Testis (tissue), 3 donors: ENCODE data around the gene MED12L. TPM values are rescaled to one million over a fixed set of nuclear protein-coding genes. Genes with fewer than 3 reads are reported as not detected.

Experiments
- DNase-seq: peaks from one replicate; pipeline ENCODE4 v3.0.0-alpha.2; 2019
- H3K27ac ChIP-seq, 2 donors: fragments of 200-600 bp; sonication (generic); one replicate each; pipeline ENCODE4 v1.5.1; 2019
- H3K27me3 ChIP-seq: fragments of 200-600 bp; sonication (generic); one replicate; pipeline ENCODE4 v1.5.1; 2019
- H3K36me3 ChIP-seq: fragments of 200-600 bp; sonication (generic); one replicate; pipeline ENCODE4 v1.5.1; 2017; ENCODE audit warnings: low read depth; ENCODE audit errors: missing control alignments
- H3K4me1 ChIP-seq: fragments of 200-600 bp; sonication (generic); one replicate; pipeline ENCODE4 v1.5.1; 2019
- H3K4me3 ChIP-seq, 2 donors: fragments of 200-600 bp; sonication (generic); one replicate each; pipeline ENCODE4 v1.5.1; 2017 to 2019
- H3K9me3 ChIP-seq: fragments of 200-600 bp; sonication (generic); one replicate; pipeline ENCODE4 v1.5.1; 2017
- CTCF ChIP-seq, 3 experiments: fragments of 450-650 bp in 2 of 3; fragments of 200-600 bp in 1 of 3; sonication (generic) in 1 of 3; IDR thresholded peaks; one replicate each; pipeline ENCODE4 v1.5.1; 2016 to 2019; ENCODE audit warnings: antibody characterized with exemption in 3 of 3, mild to moderate bottlenecking in 2 of 3, moderate library complexity in 1 of 3
- POLR2A ChIP-seq: fragments of 450-650 bp; IDR thresholded peaks from one replicate; pipeline ENCODE4 v1.6.1; 2017; ENCODE audit warnings: antibody characterized with exemption, mild to moderate bottlenecking, moderate library complexity
- WGBS, 2 donors: methylation state at CpG; one replicate each; pipeline ENCODE4 v1.1.5; 2018; 5-methylcytosine and 5-hydroxymethylcytosine counted together
- intact Hi-C: fragments of 100-400 bp; cut with DNase I; formaldehyde crosslinking; loops from one replicate; pipeline ENCODE4 v1.15.1; 2023; ENCODE audit warnings: low total_unique reads
- polyA plus RNA-seq: library from polyadenylated mRNA; stranded (reverse); fragments of 350-450 nt; fragmentation: Illumina TruSeq; extraction: RNeasy Lipid Tissue Mini Kit (QIAGEN cat#74804); gene quantifications from one replicate; pipeline ENCODE4 v1.2.3, GENCODE V29; 2014; ENCODE audit warnings: low read depth, low replicate concordance; ENCODE audit not compliant: insufficient read depth
- total RNA-seq, 2 donors: library from RNA; depleted of rRNA; stranded (reverse); fragments of >200 nt; gene quantifications; one replicate each; pipeline ENCODE4 v1.2.3, GENCODE V29; 2016

Gene MED12L
- total and polyA plus RNA-seq, 3 donors from 2014 or later = 10.3 to 18.5 (median 10.4) TPM

DNA sequence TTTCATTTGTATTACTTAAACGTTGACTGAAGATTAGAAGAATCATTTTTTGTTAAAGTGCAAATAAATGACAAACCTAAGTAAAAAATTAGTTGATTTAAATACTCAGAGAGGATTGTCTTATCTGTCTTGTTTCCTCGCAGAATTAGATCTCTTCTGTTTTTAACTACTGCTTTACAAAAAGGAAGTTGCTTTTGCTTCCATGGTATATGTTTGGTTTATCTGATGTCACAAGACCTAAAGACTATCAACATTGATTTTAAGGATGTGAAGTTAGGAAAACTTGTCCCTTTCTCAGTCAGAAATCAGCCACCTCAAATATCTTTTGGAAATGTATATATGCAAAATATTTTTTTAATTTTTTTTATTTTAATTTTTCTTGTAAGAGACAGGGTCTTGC lies 88.9 kb downstream of the MED12L start:
- H3K4me3 ChIP-seq = no peak overlapping the region
- H3K27me3 ChIP-seq = no peaks in the 10 kb centered on the region
- no peaks in the 10 kb centered on the region for H3K4me1 ChIP-seq
- no peak for DNase-seq
- WGBS, 2 donors = 68 to 77% methylated on average over 2 of the region's 2 CpGs
- H3K9me3 ChIP-seq = no peaks in the 10 kb centered on the region
- H3K36me3 ChIP-seq = no peaks in the 10 kb centered on the region
- TF ChIP-seq POLR2A = no peak
- H3K27ac ChIP-seq = no peak overlapping the region
- intact Hi-C loops = no loop called here

- no peak for TF ChIP-seq CTCF (IDR thresholded peaks at IDR 0.05)
- TF ChIP-seq POLR2A = no peak
- Histone ChIP-seq H3K27me3 (no peaks in the 10 kb centered on the region), H3K27ac (no peak overlapping the region), H3K9me3 (no peaks in the 10 kb centered on the region), H3K4me1 (no peaks in the 10 kb centered on the region), H3K4me3 (no peak overlapping the region), H3K36me3 (no peaks in the 10 kb centered on the region)
- intact Hi-C loops = no loop called here
- 97 to 100% methylated on average over 2 of the region's 2 CpGs for WGBS, 2 donors
- no peak for DNase-seq
Measured at GRCh38 chr3:151175952-151176351, 90.5 kb downstream of the MED12L start.

- no peak overlapping the region for H3K4me3 ChIP-seq
- H3K27me3 ChIP-seq = no peaks in the 10 kb centered on the region
- H3K9me3 ChIP-seq = no peaks in the 10 kb centered on the region
- TF ChIP-seq CTCF (IDR thresholded peaks at IDR 0.05) = no peak
- no peak for TF ChIP-seq POLR2A
- H3K4me1 ChIP-seq = no peaks in the 10 kb centered on the region
- WGBS, 2 donors = 62 to 79% methylated on average over 2 of the region's 2 CpGs
- intact Hi-C loops = no loop called here
- H3K27ac ChIP-seq = no peak overlapping the region
- no peak for DNase-seq
- H3K36me3 ChIP-seq = no peaks in the 10 kb centered on the region
Measured at GRCh38 chr3:151178208-151178845, 92.9 kb downstream of the MED12L start.

DNA sequence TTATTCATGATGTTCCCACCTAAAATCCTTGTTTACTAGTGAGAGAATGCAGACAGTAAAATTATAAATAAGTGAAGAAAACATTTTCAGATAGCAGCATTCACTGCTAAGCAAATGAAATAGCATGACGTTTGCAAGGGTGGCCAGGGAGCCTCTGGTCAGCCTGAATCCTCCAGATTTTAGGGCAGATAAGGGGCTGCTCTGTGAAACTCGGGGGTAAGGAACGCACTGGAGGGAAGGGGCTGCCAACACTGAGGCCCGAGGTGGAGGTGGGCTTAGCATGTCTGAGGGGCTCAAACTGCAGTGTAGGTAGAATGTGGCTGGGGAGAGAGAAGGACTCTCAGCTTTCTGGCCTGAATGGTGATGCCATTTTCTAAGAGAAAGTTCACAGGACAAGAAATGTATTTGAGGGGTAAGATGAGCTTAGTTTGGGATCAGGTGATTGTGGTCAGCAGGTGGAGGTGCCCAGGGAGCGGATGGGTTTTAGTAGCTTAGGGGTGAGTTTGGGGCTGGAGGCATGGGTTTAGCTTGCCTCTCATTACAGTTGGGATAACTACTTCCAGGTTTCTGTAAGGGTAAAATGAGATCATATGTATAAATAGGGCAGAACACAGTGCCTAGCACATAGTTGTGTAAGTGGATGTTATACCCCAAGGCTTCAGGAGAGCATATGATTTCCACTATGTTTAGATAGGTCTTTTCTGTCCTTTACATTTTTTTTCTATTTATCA lies 97.0 kb downstream of the MED12L start:
- no peaks in the 10 kb centered on the region for H3K27me3 ChIP-seq
- WGBS, 2 donors = 57 to 70% methylated on average over 5 of the region's 5 CpGs
- intact Hi-C loops = no loop called here
- H3K4me1 ChIP-seq = no peaks in the 10 kb centered on the region
- no peak overlapping the region for H3K4me3 ChIP-seq
- no peak for DNase-seq
- H3K36me3 ChIP-seq = no peaks in the 10 kb centered on the region
- H3K27ac ChIP-seq = no peak overlapping the region
- no peaks in the 10 kb centered on the region for H3K9me3 ChIP-seq
- TF ChIP-seq CTCF (IDR thresholded peaks at IDR 0.05) = no peak
- TF ChIP-seq POLR2A = no peak

DNA sequence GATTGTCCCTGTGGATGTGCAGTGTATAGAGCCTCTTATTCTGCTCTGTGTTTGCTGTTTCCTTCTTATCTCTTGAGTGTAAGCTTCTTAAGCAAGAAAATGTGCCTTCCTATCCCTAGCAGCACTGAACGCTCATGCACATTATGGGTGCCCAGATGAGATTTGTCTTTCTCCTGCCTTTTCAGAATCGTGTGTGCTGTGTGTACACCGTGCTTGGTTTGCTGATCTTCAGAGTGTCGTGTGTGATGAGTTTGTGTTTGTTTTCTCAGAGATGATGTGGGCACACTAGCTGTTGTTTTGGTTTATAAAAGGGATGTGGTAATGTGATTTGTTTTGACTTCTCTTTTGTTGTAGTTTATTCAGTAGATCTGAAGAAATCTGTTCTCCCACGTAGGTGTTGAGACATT lies 97.8 kb downstream of the MED12L start:
- no peak for TF ChIP-seq CTCF (IDR thresholded peaks at IDR 0.05)
- no peak for TF ChIP-seq POLR2A
- H3K9me3 ChIP-seq = no peaks in the 10 kb centered on the region
- H3K4me3 ChIP-seq = no peak overlapping the region
- H3K27ac ChIP-seq = no peak overlapping the region
- DNase-seq = no peak
- WGBS, 2 donors = 72 to 79% methylated on average over 5 of the region's 5 CpGs
- intact Hi-C loops = no loop called here
- no peaks in the 10 kb centered on the region for H3K4me1 ChIP-seq
- H3K36me3 ChIP-seq = no peaks in the 10 kb centered on the region
- no peaks in the 10 kb centered on the region for H3K27me3 ChIP-seq
